Smooth muscle cell (in vitro differentiated cells): ENCODE data around the gene PTPA. TPM values are rescaled to one million over a fixed set of nuclear protein-coding genes. Genes with fewer than 3 reads are reported as not detected.

Source experiments
- DNase-seq: peaks from one replicate; lab custom pipeline; 2025; ENCODE audit not compliant: unreplicated experiment; lab: John Stamatoyannopoulos, UW
- H2AFZ ChIP-seq: fragments of 200-600 bp; sonication (generic); 2 replicates; pipeline ENCODE4 v1.6.0; 2016; ENCODE audit warnings: antibody characterized with exemption, low read depth, mild to moderate bottlenecking
- H3F3A ChIP-seq: fragments of 200-600 bp; sonication (generic); 2 replicates; pipeline ENCODE4 v1.6.0; 2017; ENCODE audit warnings: antibody characterized with exemption, low read depth
- H3K27ac ChIP-seq: fragments of 200-600 bp; sonication (generic); 2 replicates; pipeline ENCODE4 v1.5.1; 2016; ENCODE audit warnings: low read depth, mild to moderate bottlenecking
- H3K27me3 ChIP-seq: fragments of 200-600 bp; sonication (generic); 2 replicates; pipeline ENCODE4 v1.6.1; 2016; ENCODE audit warnings: low read depth, mild to moderate bottlenecking
- H3K36me3 ChIP-seq: fragments of 200-600 bp; sonication (generic); 2 replicates; pipeline ENCODE4 v1.5.1; 2016; ENCODE audit warnings: low read depth
- H3K4me1 ChIP-seq: fragments of 200-600 bp; sonication (generic); 2 replicates; pipeline ENCODE4 v1.5.1; 2016; ENCODE audit warnings: low read depth
- H3K4me2 ChIP-seq: fragments of 200-600 bp; sonication (generic); 2 replicates; pipeline ENCODE4 v1.6.0; 2016; ENCODE audit warnings: mild to moderate bottlenecking
- H3K4me3 ChIP-seq: fragments of 200-600 bp; sonication (generic); 2 replicates; pipeline ENCODE4 v1.5.1; 2016; ENCODE audit warnings: mild to moderate bottlenecking
- H3K79me2 ChIP-seq: fragments of 200-600 bp; sonication (generic); 2 replicates; pipeline ENCODE4 v1.6.0; 2016; ENCODE audit warnings: low read depth, mild to moderate bottlenecking
- H3K9ac ChIP-seq: fragments of 200-600 bp; sonication (generic); 2 replicates; pipeline ENCODE4 v1.6.0; 2016; ENCODE audit warnings: low read depth
- H3K9me3 ChIP-seq: fragments of 200-600 bp; sonication (generic); replicated peaks from 2 replicates; pipeline ENCODE4 v1.5.1; 2016; ENCODE audit warnings: low read depth
- H4K20me1 ChIP-seq: fragments of 200-600 bp; sonication (generic); 2 replicates; pipeline ENCODE4 v1.6.0; 2016; ENCODE audit warnings: low read depth
- CTCF ChIP-seq: fragments of 200-600 bp; sonication (generic); IDR thresholded peaks from 2 replicates; pipeline ENCODE4 v1.5.1; 2017; ENCODE audit warnings: borderline replicate concordance, mild to moderate bottlenecking, antibody characterized with exemption; ENCODE audit not compliant: insufficient read depth, poor library complexity, severe bottlenecking
- WGBS: methylation state at CpG from one replicate; pipeline ENCODE4 v1.1.7; 2016; ENCODE audit warnings: low lambda C conversion rate; 5-methylcytosine and 5-hydroxymethylcytosine counted together
- polyA plus RNA-seq: library from polyadenylated mRNA; unstranded; fragments of >200 nt; fragmentation: Nextera tagmentation; extraction: Ambion mirVana; gene quantifications from 2 replicates; pipeline ENCODE4 v1.2.1, GENCODE V29; 2016
- total RNA-seq: library from RNA; depleted of rRNA; stranded (reverse); fragments of >200 nt; gene quantifications from 2 replicates; pipeline ENCODE4 v1.2.3, GENCODE V29; 2014

The PTPA gene
- total and polyA plus RNA-seq, 2 experiments from 2014 or later: 88.7 to 119 TPM

GRCh38 chr9:129182625-129183494, 71.6 kb downstream of the PTPA start:
- Histone ChIP-seq H3K27me3 (no peaks in the 10 kb centered on the region), H4K20me1 (peaks cover 5% of the 10 kb centered on the region), H3K79me2 (no peaks in the 10 kb centered on the region), H3K4me3 (no peak overlapping the region), H3K4me1 (peaks cover 20% of the 10 kb centered on the region), H3K4me2 (no peak overlapping the region), H3K36me3 (no peaks in the 10 kb centered on the region), H3K27ac (no peak overlapping the region), H3F3A (no peaks in the 10 kb centered on the region), H2AFZ (no peak overlapping the region), H3K9me3 (no peaks in the 10 kb centered on the region), H3K9ac (no peak overlapping the region)
- 54% methylated on average over 20 of the region's 20 CpGs for WGBS
- DNase-seq: no peak
- TF ChIP-seq CTCF: peak; percentile 37

DNA sequence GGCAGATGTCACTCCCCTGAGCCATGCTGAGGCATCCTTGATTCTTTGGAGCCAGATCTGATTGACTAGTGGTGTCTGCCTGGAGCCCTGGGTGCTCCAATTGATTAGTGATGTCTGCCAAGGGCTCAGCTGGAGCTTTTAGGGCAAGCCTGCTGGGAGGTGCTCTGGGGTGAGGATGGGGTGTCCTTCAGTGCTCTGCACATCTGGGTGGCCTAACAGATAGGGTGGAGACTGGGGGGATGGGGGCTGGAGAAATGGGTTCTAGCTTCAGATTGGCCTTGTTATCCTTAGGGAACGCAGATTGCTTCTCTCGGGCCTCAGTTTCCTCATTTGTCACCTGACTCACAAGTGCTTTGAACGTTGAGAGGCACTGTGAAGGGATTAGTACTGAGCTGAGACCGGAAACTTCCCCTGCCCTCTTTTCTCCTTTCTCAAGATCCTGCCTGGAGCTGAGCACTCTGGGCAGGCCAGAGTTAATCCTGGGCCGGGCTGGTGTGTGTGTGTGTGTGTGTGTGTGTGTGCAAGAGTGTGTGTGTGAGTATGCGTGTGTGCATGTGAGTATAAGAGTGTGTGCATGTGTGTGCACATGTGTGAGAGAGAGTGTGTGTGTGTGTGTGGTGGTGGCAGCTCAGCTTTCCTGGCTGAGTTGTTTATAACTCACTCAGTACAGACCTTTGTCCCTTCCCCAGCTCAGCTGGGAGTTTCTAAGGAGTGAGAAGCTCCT, 72.4 kb downstream of the PTPA start:
- peaks cover 20% of the 10 kb centered on the region for H3K4me1 ChIP-seq
- DNase-seq: no peak
- H3F3A ChIP-seq: no peaks in the 10 kb centered on the region
- no peak overlapping the region for H3K27ac ChIP-seq
- no peaks in the 10 kb centered on the region for H3K9me3 ChIP-seq
- H3K9ac ChIP-seq: no peak overlapping the region
- H3K4me3 ChIP-seq: no peak overlapping the region
- peaks cover under 1% of the 10 kb centered on the region for H4K20me1 ChIP-seq
- peak overlapping the region; percentile 15 for H3K4me2 ChIP-seq
- no peak for TF ChIP-seq CTCF
- H3K36me3 ChIP-seq: no peaks in the 10 kb centered on the region
- H3K79me2 ChIP-seq: no peaks in the 10 kb centered on the region
- no peaks in the 10 kb centered on the region for H3K27me3 ChIP-seq
- no peak overlapping the region for H2AFZ ChIP-seq
- 51% methylated on average over 6 of the region's 6 CpGs for WGBS

GRCh38 chr9:129184219-129184524, 73.0 kb downstream of the PTPA start:
- 62% methylated on average over 7 of the region's 7 CpGs for WGBS
- peak overlapping the region; percentile 15 for H3K4me2 ChIP-seq
- H3K9ac ChIP-seq: no peak overlapping the region
- peaks cover 17% of the 10 kb centered on the region for H3K4me1 ChIP-seq
- H4K20me1 ChIP-seq: no peaks in the 10 kb centered on the region
- no peak for DNase-seq
- H3K27me3 ChIP-seq: no peaks in the 10 kb centered on the region
- no peaks in the 10 kb centered on the region for H3K36me3 ChIP-seq
- no peak overlapping the region for H3K27ac ChIP-seq
- no peak for TF ChIP-seq CTCF
- H3F3A ChIP-seq: no peaks in the 10 kb centered on the region
- H3K4me3 ChIP-seq: no peak overlapping the region
- H3K79me2 ChIP-seq: no peaks in the 10 kb centered on the region
- H3K9me3 ChIP-seq: no peaks in the 10 kb centered on the region
- no peak overlapping the region for H2AFZ ChIP-seq
